HepG2 (cell line): ENCODE data around the gene SRPRA. TPM values are rescaled to one million over a fixed set of nuclear protein-coding genes. Genes with fewer than 3 reads are reported as not detected.

Experiments
- DNMT1 ChIP-seq: sonication (generic); formaldehyde crosslinking; IDR thresholded peaks from 2 replicates; pipeline ENCODE4 v1.5.1; 2020; ENCODE audit warnings: mild to moderate bottlenecking, missing genetic modification reagents
- FLYWCH1 ChIP-seq: sonication (generic); formaldehyde crosslinking; IDR thresholded peaks from 2 replicates; pipeline ENCODE4 v1.8.1; 2023; ENCODE audit warnings: mild to moderate bottlenecking, missing genetic modification reagents
- KAT8 ChIP-seq: IDR thresholded peaks from 2 replicates; pipeline ENCODE4 v1.6.1; 2016; ENCODE audit warnings: missing genetic modification reagents, missing compliant biosample characterization
- MEIS1 ChIP-seq: sonication (generic); formaldehyde crosslinking; IDR thresholded peaks from 2 replicates; pipeline ENCODE4 v1.9.0; 2021; ENCODE audit warnings: mild to moderate bottlenecking, missing genetic modification reagents, moderate library complexity, borderline replicate concordance
- SAFB2 ChIP-seq: sonication (generic); formaldehyde crosslinking; IDR thresholded peaks from 2 replicates; pipeline ENCODE4 v1.5.1; 2020; ENCODE audit warnings: missing genetic modification reagents, low read depth, mild to moderate bottlenecking, borderline replicate concordance
- SNAPC2 ChIP-seq: sonication (generic); formaldehyde crosslinking; IDR thresholded peaks from 2 replicates; pipeline ENCODE4 v1.8.1; 2022; ENCODE audit warnings: mild to moderate bottlenecking, missing genetic modification reagents
- STAT5B ChIP-seq: sonication (generic); formaldehyde crosslinking; IDR thresholded peaks from 2 replicates; pipeline ENCODE4 v1.4.0; 2020; ENCODE audit warnings: missing genetic modification reagents
- TAF15 ChIP-seq: fragments of 200-400 bp; formaldehyde crosslinking; IDR thresholded peaks from one replicate; pipeline ENCODE4 v1.6.1; 2018; ENCODE audit warnings: mild to moderate bottlenecking, low read depth, low read length; ENCODE audit not compliant: poor library complexity, severe bottlenecking
- TBX2 ChIP-seq: sonication (generic); formaldehyde crosslinking; IDR thresholded peaks from 2 replicates; pipeline ENCODE4 v1.5.0; 2020; ENCODE audit warnings: missing genetic modification reagents, mild to moderate bottlenecking, borderline replicate concordance
- TSC22D2 ChIP-seq: sonication (generic); formaldehyde crosslinking; IDR thresholded peaks from 2 replicates; pipeline ENCODE4 v1.5.1; 2020; ENCODE audit warnings: missing genetic modification reagents, mild to moderate bottlenecking, borderline replicate concordance
- ZNF788 ChIP-seq: sonication (generic); formaldehyde crosslinking; IDR thresholded peaks from 2 replicates; pipeline ENCODE4 v1.5.0; 2020; ENCODE audit warnings: mild to moderate bottlenecking, missing genetic modification reagents, borderline replicate concordance
- ZSCAN20 ChIP-seq: sonication (generic); formaldehyde crosslinking; IDR thresholded peaks from 2 replicates; pipeline ENCODE4 v1.4.0; 2020; ENCODE audit warnings: missing genetic modification reagents, mild to moderate bottlenecking, borderline replicate concordance
- polyA plus RNA-seq, 8 experiments: library from polyadenylated mRNA; depleted of rRNA in 3 of 8; stranded (reverse) in 7 of 8; unstranded in 1 of 8; fragments of >200 nt; fragmentation: Illumina TruSeq in 4 of 8; extraction: Trizol in 4 of 8; gene quantifications; 2 replicates each; pipeline versions ENCODE4 v1.2.1 to v1.2.3, GENCODE V29; 2011 to 2016; ENCODE audit warnings: low read depth in 4 of 8, missing spikeins in 1 of 8, mixed read lengths in 1 of 8; ENCODE audit not compliant: insufficient read depth in 1 of 8
- total RNA-seq, 5 experiments: library from RNA; depleted of rRNA; stranded (reverse); fragments of >200 nt; fragmentation: Illumina TruSeq; extraction: Trizol; gene quantifications; 2 replicates each; pipeline ENCODE4 v1.2.3, GENCODE V29; 2016; ENCODE audit warnings: low read depth in 1 of 5
- TF ChIP-seq, protein P1 (sequence below): sonication (generic); formaldehyde crosslinking; IDR thresholded peaks from 2 replicates; pipeline ENCODE4 v1.4.0; 2020; ENCODE audit warnings: missing genetic modification reagents, mild to moderate bottlenecking, borderline replicate concordance
- TF ChIP-seq, protein P2 (sequence below): sonication (generic); formaldehyde crosslinking; IDR thresholded peaks from 2 replicates; pipeline ENCODE4 v1.9.0; 2021; ENCODE audit warnings: missing genetic modification reagents, borderline replicate concordance
- TF ChIP-seq, protein P3 (sequence below): sonication (generic); formaldehyde crosslinking; IDR thresholded peaks from 2 replicates; pipeline ENCODE4 v1.5.1; 2020; ENCODE audit warnings: mild to moderate bottlenecking, missing genetic modification reagents, borderline replicate concordance
- TF ChIP-seq, protein P4 (sequence below): IDR thresholded peaks from 2 replicates; pipeline ENCODE4 v1.6.1; 2016; ENCODE audit warnings: low read depth, control low read depth
- TF ChIP-seq, protein P5 (sequence below): sonication (generic); formaldehyde crosslinking; IDR thresholded peaks from 2 replicates; pipeline ENCODE4 v1.4.0; 2020; ENCODE audit warnings: missing genetic modification reagents

SRPRA gene
- total and polyA plus RNA-seq, 2 of the 13 experiments (the other 11 are each of a cell fraction or from before 2014, with no cell fraction given) = 27.7 to 64.6 TPM

DNA sequence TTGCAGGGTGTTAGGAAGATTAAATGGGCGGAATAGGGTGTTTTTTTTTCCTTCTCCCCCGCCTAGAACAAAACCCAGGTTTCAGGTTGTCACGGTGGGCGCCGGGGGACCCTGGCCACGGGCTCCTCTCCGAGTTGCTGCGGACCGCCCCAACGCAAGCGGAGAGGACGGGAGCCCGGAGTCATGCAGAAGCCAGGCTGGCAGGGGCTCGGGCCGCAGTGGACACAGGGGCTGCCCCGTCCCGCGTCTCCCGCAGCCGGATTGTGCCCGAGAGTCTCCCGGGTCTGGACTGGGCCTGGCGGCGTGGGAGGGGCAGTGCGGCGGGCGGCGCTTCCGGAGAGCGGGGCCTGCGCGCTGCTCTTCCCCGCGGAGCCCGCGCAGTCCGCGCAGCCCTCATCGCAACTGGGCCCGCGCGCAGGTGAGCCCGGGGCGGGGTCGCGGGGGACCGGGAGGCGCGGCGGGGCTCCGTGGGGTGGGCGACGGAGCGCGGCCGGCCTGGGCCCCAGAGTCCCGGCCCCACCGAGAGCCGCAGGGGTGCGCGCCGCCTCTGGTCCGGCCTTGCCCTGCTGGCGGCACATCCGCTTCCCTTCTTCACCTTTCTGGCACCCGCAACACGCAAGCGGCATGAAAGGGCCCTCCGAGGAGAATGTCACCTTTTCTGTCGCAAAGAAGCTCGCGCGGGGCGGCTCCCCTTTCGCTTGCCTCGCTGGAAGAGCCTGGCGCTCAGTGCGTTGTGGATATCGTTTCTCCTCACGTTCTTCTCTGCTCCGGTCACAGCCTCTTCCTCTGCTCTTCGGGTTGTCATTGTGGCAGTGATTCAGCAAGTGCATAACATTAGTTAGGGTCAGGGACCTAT, 14.3 kb upstream of the SRPRA start, which contains the start of gene TIRAP (continued):
- TF ChIP-seq, protein P1, sequence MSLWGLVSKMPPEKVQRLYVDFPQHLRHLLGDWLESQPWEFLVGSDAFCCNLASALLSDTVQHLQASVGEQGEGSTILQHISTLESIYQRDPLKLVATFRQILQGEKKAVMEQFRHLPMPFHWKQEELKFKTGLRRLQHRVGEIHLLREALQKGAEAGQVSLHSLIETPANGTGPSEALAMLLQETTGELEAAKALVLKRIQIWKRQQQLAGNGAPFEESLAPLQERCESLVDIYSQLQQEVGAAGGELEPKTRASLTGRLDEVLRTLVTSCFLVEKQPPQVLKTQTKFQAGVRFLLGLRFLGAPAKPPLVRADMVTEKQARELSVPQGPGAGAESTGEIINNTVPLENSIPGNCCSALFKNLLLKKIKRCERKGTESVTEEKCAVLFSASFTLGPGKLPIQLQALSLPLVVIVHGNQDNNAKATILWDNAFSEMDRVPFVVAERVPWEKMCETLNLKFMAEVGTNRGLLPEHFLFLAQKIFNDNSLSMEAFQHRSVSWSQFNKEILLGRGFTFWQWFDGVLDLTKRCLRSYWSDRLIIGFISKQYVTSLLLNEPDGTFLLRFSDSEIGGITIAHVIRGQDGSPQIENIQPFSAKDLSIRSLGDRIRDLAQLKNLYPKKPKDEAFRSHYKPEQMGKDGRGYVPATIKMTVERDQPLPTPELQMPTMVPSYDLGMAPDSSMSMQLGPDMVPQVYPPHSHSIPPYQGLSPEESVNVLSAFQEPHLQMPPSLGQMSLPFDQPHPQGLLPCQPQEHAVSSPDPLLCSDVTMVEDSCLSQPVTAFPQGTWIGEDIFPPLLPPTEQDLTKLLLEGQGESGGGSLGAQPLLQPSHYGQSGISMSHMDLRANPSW (CRISPR knock-in tag) = no peak
- TF ChIP-seq, protein P2, sequence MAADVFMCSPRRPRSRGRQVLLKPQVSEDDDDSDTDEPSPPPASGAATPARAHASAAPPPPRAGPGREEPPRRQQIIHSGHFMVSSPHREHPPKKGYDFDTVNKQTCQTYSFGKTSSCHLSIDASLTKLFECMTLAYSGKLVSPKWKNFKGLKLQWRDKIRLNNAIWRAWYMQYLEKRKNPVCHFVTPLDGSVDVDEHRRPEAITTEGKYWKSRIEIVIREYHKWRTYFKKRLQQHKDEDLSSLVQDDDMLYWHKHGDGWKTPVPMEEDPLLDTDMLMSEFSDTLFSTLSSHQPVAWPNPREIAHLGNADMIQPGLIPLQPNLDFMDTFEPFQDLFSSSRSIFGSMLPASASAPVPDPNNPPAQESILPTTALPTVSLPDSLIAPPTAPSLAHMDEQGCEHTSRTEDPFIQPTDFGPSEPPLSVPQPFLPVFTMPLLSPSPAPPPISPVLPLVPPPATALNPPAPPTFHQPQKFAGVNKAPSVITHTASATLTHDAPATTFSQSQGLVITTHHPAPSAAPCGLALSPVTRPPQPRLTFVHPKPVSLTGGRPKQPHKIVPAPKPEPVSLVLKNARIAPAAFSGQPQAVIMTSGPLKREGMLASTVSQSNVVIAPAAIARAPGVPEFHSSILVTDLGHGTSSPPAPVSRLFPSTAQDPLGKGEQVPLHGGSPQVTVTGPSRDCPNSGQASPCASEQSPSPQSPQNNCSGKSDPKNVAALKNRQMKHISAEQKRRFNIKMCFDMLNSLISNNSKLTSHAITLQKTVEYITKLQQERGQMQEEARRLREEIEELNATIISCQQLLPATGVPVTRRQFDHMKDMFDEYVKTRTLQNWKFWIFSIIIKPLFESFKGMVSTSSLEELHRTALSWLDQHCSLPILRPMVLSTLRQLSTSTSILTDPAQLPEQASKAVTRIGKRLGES (CRISPR knock-in tag) = no peak
- peak; percentile 74; the same call in 1 of the 2 replicates for TF ChIP-seq FLYWCH1
- 0 out of 2 replicates have a peak, but pooled peaks have one; percentile 29 for TF ChIP-seq DNMT1 (CRISPR knock-in tag)
- no peak for TF ChIP-seq SNAPC2 (CRISPR knock-in tag)
- TF ChIP-seq ZSCAN20 (CRISPR knock-in tag) = 0 out of 2 replicates have a peak, but pooled peaks have one; percentile 65
- peak; percentile 57; the same call in 1 of the 2 replicates for TF ChIP-seq ZNF788 (CRISPR knock-in tag)
- no peak for TF ChIP-seq STAT5B (CRISPR knock-in tag)
- TF ChIP-seq MEIS1 = no peak
- TF ChIP-seq, protein P3, sequence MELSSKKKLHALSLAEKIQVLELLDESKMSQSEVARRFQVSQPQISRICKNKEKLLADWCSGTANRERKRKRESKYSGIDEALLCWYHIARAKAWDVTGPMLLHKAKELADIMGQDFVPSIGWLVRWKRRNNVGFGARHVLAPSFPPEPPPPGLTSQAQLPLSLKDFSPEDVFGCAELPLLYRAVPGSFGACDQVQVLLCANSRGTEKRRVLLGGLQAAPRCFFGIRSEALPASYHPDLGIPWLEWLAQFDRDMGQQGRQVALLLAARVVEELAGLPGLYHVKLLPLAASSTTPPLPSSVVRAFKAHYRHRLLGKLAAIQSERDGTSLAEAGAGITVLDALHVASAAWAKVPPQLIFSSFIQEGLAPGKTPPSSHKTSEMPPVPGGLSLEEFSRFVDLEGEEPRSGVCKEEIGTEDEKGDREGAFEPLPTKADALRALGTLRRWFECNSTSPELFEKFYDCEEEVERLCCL (CRISPR knock-in tag) = no peak
- TF ChIP-seq KAT8 (CRISPR knock-in tag) = peak; percentile 44; the same call in 1 of the 2 replicates
- no peak for TF ChIP-seq SAFB2 (CRISPR knock-in tag)
- no peak for TF ChIP-seq TAF15
- TF ChIP-seq, protein P4, sequence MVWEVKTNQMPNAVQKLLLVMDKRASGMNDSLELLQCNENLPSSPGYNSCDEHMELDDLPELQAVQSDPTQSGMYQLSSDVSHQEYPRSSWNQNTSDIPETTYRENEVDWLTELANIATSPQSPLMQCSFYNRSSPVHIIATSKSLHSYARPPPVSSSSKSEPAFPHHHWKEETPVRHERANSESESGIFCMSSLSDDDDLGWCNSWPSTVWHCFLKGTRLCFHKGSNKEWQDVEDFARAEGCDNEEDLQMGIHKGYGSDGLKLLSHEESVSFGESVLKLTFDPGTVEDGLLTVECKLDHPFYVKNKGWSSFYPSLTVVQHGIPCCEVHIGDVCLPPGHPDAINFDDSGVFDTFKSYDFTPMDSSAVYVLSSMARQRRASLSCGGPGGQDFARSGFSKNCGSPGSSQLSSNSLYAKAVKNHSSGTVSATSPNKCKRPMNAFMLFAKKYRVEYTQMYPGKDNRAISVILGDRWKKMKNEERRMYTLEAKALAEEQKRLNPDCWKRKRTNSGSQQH (CRISPR knock-in tag) = 0 out of 2 replicates have a peak, but pooled peaks have one; percentile 27
- TF ChIP-seq, protein P5, sequence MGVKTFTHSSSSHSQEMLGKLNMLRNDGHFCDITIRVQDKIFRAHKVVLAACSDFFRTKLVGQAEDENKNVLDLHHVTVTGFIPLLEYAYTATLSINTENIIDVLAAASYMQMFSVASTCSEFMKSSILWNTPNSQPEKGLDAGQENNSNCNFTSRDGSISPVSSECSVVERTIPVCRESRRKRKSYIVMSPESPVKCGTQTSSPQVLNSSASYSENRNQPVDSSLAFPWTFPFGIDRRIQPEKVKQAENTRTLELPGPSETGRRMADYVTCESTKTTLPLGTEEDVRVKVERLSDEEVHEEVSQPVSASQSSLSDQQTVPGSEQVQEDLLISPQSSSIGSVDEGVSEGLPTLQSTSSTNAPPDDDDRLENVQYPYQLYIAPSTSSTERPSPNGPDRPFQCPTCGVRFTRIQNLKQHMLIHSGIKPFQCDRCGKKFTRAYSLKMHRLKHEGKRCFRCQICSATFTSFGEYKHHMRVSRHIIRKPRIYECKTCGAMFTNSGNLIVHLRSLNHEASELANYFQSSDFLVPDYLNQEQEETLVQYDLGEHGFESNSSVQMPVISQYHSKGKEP (CRISPR knock-in tag) = no peak
- no peak; the same call in 1 of the 2 replicates for TF ChIP-seq TBX2 (CRISPR knock-in tag)
- no peak for TF ChIP-seq TSC22D2 (CRISPR knock-in tag)
